ENCODE measurements around the gene MBOAT7.
A peak's percentile ranks its signal among the peaks of the same experiment; 100 is the strongest.
"Not testable (repeated sequence)": the region's sequence is repeated elsewhere in the genome, so short reads cannot be mapped to it uniquely, and the experiment has no call there.

The MBOAT7 gene, protein sequence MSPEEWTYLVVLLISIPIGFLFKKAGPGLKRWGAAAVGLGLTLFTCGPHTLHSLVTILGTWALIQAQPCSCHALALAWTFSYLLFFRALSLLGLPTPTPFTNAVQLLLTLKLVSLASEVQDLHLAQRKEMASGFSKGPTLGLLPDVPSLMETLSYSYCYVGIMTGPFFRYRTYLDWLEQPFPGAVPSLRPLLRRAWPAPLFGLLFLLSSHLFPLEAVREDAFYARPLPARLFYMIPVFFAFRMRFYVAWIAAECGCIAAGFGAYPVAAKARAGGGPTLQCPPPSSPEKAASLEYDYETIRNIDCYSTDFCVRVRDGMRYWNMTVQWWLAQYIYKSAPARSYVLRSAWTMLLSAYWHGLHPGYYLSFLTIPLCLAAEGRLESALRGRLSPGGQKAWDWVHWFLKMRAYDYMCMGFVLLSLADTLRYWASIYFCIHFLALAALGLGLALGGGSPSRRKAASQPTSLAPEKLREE

DNA sequence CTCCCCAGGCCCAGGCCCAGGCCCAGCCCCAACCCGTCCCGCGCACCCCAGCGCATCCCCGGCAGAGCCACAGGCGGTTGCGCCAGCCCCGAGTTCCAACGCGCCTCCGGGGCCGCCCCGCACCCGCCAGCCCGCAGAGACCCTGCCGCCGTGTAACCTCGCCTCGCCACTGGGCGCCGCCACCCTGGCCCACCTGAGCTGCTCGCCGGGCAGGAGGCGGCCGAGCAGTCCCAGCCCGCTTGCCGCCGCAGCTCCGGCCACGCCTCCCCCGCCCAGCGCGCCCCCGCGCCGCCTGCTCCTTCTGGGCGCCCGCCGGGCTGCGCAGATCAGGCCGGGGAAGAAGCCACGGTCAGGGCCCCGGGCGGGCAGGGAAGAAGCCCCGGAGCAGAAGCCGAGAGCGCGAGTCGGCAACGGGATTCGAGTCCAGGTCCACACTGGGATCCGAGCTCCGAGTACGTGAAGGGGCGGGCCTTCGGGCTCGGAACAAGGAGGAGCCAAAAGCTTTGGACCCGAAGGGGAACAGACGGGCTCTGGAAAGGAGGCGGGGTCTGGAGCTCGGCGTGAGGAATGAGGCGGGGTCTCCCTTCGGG, at the start of gene MBOAT7:
Gene MBOAT7, minus strand, starts transcription at position 436 of the 590 bp plus-strand sequence. CDS start 1,072 bp downstream, outside the sequence.
- TF ChIP-seq, protein P1, sequence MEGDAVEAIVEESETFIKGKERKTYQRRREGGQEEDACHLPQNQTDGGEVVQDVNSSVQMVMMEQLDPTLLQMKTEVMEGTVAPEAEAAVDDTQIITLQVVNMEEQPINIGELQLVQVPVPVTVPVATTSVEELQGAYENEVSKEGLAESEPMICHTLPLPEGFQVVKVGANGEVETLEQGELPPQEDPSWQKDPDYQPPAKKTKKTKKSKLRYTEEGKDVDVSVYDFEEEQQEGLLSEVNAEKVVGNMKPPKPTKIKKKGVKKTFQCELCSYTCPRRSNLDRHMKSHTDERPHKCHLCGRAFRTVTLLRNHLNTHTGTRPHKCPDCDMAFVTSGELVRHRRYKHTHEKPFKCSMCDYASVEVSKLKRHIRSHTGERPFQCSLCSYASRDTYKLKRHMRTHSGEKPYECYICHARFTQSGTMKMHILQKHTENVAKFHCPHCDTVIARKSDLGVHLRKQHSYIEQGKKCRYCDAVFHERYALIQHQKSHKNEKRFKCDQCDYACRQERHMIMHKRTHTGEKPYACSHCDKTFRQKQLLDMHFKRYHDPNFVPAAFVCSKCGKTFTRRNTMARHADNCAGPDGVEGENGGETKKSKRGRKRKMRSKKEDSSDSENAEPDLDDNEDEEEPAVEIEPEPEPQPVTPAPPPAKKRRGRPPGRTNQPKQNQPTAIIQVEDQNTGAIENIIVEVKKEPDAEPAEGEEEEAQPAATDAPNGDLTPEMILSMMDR (conservative IDR thresholded peaks at IDR 0.05; ENCODE audit: low read depth, low read length): peak; percentile 27
- H3K4me3 ChIP-seq (ENCODE audit: low read length): peak within 1 kb of the TSS; percentile 79
- no peak for DNase-seq (ENCODE audit: low read depth)

DNA sequence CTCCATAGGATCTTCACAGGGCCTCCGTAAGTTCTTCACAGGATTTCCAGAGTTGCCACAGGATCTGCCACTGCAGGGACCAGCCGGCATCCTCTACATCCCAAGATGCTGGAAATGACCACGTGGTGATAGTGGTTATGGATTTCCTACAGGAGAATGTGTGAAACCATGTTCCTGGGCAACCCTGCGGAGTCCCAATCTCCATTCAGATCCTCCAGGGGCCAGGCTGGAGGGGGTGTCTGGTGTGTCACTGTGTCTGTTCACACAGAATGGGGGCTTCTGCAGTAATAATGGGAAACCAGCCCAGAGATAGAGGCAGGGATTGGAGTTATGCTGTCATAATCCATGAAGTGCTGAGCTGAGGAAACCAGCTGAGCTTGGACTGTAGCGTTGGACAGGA, 44.6 kb upstream of the MBOAT7 start:
- TF ChIP-seq, protein P1 (conservative IDR thresholded peaks at IDR 0.05; ENCODE audit: low read depth, low read length): no peak

DNA sequence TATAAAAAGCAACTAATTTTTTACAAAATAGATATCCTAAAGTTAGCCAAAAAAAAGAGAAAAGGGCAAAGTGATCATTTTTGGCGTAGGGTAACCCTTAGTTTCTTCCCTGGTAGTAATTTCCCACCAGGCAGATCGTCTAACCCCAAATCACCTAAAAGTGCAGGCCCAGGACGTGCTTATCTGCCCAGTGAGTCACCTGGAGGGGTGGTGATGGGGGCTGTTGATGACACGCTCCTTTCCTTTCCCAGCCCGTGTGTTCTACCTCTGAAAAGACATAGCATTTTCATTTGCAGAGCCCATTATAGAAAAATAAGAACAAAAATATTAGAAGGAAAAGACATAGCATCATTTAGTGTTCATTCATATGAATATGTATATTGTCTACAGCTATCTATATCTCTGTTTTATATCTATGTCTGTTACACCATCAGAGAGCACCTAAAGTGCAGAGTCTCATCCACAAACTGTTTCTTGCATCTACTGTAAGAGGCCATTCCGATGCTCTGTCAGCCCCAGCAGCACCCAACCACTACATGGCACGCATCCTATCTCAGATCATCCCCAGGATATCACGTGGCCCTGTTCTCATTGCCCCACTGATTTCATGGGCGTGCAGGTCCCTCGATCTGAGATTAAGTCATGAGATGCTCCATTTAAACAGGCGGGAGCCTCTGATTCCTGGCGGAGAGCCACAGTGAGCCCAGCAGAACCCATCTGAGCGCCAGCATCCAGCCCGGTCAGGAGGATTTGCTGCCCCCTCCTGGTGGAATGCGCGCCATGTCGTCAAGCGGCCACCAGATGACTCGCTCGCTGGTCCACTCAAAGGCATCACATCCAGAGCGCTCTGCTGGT, 41.9 kb upstream of the MBOAT7 start:
- TF ChIP-seq, protein P1 (conservative IDR thresholded peaks at IDR 0.05; ENCODE audit: low read depth, low read length): peak; percentile 98
- no peak for DNase-seq (ENCODE audit: low read depth)
- no peak overlapping the region for H3K4me3 ChIP-seq (ENCODE audit: low read length)

More for the DNA sequence above, 44.6 kb upstream of the MBOAT7 start:
- no peak for DNase-seq (ENCODE audit: low read depth)
- no peak overlapping the region for H3K4me3 ChIP-seq (ENCODE audit: low read length)

DNA sequence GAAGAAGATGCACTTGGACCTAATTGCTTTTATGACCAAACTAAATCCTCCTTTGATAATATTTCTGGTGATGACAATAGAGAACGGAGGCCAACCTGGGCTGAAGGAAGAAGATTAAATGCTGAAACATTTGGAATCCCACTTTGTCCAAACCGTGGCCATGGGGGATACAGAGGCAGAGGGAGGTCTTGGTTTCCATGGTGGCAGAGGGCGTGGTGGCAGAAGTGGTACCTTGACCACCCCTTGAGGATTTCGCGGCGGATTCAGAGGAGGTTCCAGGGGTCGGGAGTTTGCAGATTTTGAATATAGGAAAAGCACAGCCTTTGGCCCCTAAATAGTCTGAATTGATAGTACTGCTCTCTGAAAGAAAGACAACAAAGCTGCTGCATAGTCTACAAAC, 40.7 kb upstream of the MBOAT7 start:
- H3K4me3 ChIP-seq (ENCODE audit: low read length): no peak overlapping the region
- TF ChIP-seq, protein P1 (conservative IDR thresholded peaks at IDR 0.05; ENCODE audit: low read depth, low read length): no peak
- DNase-seq (ENCODE audit: low read depth): no peak

DNA sequence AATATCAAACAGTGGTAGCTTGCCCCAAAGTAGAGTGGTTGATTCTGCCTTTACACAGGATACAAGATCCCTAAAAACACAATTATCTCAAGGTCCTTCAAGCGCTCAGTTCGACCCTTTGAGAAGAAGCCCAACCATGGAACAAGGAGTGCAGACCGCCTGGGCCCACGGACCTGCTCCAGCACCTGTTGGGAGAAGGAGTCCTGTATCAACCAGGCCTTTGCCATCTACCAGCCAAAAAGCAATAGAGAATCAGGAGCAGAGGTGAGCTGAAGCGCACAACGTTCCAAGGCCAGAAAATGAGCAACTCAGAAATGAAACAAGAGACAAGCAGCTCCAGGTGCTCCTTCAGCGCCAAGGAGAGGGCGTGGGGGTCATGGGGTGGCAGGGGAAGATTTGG, 39.8 kb upstream of the MBOAT7 start:
- H3K4me3 ChIP-seq (ENCODE audit: low read length): no peak overlapping the region
- TF ChIP-seq, protein P1 (conservative IDR thresholded peaks at IDR 0.05; ENCODE audit: low read depth, low read length): no peak
- DNase-seq (ENCODE audit: low read depth): no peak

DNA sequence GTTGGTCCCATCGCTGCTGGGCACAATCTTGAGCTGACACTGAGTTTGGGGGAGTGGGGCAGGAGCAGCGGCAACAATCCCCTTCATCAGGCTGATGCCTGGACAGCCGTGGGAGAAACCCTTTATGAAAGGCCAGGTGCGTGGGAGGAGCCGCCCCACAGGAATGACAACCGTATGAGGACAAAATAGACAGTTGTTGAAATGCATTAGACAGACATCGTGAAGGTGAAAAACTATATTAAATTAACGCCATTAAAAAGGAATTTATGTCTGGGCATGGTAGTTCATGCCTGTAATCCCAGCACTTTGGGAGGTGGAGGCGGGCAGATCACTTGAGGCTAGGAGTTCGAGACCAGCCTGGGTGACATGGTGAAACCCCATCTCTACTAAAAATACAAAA, 35.2 kb upstream of the MBOAT7 start:
- H3K4me3 ChIP-seq (ENCODE audit: low read length); DNase-seq (ENCODE audit: low read depth): not testable (repeated sequence)

DNA sequence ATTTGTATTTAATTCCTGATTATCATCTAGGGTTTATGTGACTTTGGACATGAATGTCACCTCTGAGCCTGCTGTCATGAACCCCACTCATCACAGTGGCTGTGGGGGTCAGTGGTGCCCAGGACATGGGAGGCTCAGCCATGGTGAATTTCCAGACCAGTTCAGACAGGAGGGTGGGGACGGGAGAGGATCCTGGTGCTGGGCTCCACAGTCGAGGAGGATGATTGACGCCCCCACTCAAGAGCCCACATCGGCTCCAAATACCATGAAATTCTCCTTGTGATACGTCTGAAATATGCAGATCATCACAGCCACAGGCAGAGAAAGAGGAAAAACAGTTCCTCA, 34.5 kb upstream of the MBOAT7 start:
- not testable (repeated sequence) for DNase-seq (ENCODE audit: low read depth)

DNA sequence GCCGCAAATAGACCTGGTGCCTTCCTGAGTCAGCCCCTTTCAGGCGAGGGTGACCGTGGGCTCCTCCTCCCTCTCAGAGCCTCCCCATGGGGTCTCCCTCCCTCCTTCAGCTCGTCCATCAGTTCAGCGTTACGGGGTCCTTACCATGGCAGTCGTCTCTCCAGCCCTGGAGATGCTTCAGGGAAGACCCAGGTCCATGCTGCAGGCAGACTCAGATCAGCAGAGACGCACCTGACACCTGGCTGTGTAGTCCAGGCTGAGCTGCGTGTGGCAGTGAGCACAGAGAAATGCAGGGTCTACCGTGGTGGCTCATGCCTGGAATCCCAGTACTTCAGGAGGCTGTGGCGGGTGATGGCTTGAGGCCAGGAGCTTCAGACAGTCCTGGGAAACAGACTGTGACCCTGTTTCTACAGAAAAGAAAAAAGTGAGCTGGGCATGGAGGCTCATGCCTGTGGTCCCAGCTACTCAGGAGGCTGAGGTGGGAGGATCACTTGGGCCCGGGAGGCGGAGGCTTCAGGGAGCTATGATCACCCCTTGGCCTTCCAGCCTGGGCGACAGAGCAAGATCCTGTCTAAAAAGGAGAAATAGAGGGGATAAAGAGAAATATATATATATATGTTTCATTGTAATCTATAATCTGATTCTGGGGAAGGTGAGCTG, 34.0 kb upstream of the MBOAT7 start:
- not testable (repeated sequence) for DNase-seq (ENCODE audit: low read depth); H3K4me3 ChIP-seq (ENCODE audit: low read length)

More for the DNA sequence above, 34.5 kb upstream of the MBOAT7 start:
- H3K4me3 ChIP-seq (ENCODE audit: low read length): not testable (repeated sequence)

DNA sequence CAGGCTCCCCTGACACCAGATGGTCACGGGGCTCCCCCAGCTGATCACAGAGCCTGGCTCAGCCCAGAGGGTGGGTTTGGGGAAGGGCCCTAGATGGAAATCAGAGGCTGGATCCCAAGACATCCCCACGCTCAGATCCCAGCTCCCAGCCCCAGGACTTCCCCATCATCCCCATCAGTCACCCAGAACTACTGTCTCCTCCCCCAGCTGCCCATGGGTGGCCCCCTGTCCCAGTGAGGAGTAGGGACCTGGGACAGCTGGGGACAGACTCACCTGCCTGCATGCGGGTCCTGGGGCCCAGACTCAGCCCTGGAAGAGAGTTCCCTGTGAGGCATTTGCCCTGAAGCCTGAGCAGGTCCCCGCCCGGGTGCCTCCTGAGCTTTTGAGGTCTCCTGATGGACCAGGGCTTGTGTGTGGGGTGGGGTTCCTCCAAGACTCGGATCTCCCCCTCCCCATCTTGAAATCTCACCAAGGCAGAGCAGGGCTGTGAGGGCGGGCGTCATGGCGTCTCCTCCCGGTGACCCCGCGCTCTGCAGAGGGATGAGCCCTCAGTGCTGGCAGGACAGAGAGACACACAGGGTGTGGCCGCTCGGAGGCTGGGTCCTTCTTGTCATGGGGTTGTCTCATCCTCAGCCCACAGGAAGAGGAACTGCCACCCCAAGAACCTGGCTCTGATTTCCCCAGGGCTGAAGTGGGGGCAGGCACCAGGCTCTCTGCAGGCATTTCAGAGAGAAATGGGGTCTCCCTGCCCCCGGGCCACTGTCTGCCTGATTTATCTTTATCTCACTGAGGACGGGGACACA, 33.3 kb upstream of the MBOAT7 start, which contains the start of gene LILRB3:
Gene LILRB3, minus strand, starts transcription at position 534 of the 803 bp plus-strand sequence. Its CDS starts 31 bp downstream, at position 503.
- not testable (repeated sequence) for H3K4me3 ChIP-seq (ENCODE audit: low read length); DNase-seq (ENCODE audit: low read depth)

DNA sequence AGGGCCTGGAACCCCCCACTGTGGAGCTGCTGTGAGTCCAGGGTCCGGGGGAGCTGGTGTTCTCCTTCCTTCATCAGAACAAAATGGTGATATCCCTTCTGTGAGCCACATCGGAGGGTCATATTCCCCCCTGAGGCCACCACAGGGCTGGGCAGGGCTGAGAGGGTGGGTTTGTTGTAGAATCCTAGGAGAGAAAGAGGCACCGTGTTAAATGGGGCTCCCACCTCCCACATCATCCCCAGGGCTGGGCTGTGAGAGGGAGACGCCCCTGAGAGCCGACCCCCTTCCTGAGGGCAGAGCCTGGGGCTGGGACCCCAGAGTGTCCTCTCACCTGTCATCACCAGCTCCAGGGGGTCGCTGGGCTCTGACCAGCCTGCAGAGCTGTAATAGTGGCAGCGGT, 32.6 kb upstream of the MBOAT7 start:
- not testable (repeated sequence) for H3K4me3 ChIP-seq (ENCODE audit: low read length)

DNA sequence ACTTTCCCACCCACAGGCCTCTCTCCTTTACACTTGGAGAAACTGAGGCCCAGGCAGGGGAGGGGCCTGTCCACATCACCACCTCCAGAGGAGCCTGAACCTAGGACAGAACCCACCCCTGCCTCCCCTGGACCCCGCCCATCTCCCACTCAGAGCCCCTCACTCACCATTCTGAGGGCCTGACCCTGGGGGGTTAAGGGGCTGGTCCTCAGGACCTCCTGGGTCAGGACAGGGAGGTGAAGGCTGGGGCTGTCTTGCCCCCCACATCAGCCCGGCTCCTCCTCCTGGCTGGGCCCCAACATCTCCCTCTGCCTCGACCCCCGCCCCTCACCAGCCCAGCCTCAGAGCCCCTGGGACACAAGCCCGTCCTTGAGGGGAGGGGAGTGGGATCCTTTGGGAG, 30.3 kb upstream of the MBOAT7 start:
- DNase-seq (ENCODE audit: low read depth); H3K4me3 ChIP-seq (ENCODE audit: low read length): not testable (repeated sequence)

More for the DNA sequence above, 32.6 kb upstream of the MBOAT7 start:
- DNase-seq (ENCODE audit: low read depth): not testable (repeated sequence)
